HG03469 (cell line): ENCODE measurements around the gene BTG1.
"Not testable (repeated sequence)": the region's sequence is repeated elsewhere in the genome, so short reads cannot be mapped to it uniquely, and the experiment has no call there.

Experiments used
- ATAC-seq: cut with Tn5 transposase; IDR thresholded peaks from one replicate; pipeline ENCODE4 v1.9.1; 2021; ENCODE audit warnings: mild to moderate bottlenecking, moderate library complexity, moderate number of reproducible peaks; ENCODE audit not compliant: unreplicated experiment

Gene BTG1

DNA sequence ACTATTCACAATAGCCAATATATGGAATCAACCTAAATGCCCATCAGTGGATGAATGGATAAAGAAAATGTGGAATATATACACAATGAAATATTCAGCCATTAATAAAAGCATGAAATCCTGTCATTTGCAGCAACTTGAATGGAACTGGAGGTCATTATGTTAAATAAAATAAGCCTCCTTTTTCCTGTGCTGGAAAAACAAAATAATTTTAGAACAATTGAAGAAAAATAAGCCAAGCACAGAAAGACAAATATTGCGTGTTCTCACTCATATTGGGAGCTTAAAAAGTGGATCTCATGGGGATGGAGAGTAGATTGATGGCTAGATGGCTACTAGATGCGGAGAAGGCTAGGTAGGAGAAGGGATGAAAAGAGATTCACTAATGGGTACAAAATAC is 6.3 kb upstream of the BTG1 start:
- ATAC-seq: no peak

DNA sequence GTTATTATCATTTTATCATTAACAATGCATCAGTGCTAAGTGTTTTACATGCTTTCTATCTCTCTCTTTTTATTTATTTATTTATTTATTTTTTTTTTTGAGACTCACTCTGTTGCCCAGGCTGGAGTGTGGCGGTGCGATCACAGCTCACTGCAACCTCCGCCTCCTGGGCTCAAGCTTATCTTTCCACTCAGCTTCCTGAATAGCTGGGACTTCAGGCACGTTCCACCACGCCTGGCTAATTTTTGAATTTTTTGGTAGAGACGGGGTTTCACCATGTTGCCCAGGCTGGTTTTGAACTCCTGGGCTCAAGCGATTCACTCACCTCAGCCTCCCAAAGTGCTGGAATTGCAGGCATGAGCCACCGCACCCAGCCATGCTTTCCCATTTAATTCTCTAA is 3.9 kb upstream of the BTG1 start:
- ATAC-seq: no peak

DNA sequence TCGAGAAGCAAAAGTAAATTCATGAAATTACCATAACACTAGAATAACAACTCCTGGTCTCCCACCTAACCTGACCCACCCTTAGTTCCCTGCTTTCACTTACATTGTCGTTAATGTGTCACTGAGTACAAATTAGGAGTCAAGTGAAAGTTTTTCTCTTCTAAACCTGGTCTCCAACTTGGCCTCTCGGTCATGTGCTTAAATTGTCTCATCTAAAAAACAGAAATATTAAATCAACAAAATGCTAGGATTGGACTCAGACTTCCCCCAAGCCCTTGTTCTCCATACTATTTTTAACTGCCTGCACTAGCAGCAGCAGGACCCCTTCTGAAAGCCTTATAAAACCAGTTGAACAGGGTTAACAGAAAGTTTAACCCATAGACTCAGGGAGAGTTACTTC is 1.8 kb upstream of the BTG1 start:
- ATAC-seq: no peak

DNA sequence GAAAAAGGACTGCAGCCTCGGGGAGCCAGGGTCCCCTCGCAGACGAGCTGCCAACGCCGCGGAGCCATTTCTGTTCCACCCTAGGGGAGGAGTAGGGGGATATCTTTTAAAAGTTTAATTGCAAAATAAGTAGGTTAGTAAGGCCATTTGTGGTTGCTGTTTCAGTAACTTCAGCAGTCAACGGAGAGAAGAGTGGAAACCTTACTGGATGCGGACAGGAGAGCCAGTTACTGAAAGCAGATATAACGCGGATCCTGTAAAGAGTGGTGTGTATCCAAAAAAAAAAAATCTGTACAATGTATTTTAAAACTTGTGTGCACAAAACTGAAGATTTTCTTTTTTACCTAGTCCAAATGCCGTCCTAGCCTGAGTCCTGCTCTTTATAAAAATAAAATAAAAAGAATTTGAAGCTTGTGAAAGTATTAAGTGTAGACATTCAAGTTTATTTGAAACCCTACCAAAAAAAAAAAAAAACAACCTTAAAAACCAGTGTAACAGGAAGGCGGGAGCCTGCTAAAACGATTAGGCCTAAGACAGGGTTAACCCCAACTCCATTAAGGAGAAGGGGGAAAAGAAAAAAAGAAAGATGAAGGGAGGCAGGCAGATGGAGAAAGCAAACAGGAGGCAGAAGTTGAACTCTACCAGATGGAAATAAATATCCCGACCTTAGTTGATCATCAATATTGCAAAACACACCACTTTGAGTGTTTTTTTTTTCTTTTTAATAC is 1.0 kb upstream of the BTG1 start:
- no peak for ATAC-seq

DNA sequence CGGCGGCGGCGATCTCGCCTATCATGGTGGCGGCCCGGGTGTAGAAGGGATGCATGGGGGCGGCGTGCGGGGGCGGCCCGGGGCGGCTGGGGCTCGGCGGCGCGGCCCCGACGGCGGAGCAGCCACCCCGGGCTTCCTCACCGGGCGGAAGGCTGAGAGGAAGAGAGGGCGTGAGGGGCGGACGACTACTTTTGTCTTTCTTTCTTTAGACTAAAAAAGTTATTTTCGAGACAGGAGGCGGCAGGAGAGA is 240 bp downstream of the BTG1 start:
- no peak for ATAC-seq

DNA sequence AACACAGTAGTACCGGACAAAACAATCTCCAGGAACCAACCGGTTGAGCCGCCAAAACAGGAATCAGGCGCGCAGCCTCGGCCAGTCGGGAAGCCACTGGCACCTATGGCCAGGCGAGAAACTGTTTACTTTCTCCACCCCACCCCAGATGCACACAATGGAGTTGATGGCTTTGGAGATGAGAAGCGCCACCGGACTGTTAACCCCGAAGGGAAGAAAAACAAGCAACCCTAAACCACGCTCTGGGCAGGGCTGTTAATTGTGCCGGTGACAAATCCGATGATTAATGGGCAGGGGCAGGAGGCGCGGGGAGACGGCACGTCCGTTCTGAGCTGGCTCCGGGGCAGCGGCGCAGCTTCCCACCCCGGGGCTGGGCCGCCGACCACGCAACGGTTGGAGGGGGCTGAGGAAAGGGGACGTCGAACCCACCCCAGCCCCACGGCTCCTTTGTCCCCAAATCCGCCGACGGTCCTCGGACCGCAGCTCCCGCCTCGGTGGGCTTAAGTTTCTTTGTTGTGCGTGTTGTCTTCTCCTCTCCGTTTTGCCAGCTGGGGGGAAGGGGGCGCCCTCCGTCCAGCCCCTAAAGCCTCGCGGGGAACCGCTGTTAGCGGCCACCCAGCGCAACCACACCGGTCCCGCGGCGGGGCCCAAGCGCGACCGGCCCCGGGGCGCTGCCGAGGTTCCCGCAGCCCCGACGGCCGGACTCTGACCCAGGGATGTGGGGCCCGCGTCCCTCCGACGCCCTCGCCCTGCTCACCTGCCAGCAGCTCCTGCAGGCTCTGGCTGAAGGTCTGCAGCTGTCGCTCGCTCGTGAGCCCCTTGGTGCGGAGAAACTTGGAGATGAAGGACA is 790 bp downstream of the BTG1 start:
- ATAC-seq: no peak

DNA sequence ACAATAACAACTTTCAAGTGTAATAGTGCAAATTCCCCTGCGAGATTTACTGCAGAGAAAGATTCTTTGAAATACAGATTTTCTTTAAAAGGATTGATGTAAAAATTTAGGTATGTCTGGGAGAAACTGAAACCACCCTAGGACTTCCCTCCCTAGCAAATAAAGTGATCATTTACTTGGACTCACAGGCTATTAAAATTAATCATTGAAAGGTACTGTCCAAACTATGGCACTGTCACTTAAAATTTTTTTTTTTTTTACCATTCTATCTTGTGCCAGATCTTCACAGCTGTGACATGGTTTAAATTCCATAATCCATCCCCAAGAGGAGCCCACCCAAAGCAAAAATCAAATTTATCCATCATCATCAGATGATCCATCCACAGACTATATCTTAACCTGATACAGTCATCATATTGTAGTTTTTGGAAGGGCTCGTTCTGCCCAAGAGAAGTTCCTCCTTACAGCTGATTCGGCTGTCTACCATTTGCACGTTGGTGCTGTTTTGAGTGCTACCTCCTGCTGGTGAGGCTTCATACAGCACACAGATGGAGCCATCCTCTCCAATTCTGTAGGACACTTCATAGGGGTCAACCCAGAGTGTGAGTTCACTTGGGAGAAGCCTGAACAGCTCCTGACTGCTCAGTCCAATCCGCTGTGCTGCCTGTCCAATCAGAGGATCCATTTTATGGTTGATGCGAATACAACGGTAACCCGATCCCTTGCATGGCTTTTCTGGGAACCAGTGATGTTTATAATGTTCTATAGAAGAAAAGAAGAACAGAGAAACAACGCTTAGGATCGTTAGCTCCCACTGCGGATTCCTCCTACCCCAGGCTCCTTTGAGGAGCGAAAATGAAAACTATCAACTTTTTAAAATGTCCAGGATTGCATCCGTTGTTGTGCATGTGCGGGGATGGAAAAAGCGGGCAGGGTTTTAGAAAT is 1.7 kb downstream of the BTG1 start:
- peak; percentile 21 for ATAC-seq

DNA sequence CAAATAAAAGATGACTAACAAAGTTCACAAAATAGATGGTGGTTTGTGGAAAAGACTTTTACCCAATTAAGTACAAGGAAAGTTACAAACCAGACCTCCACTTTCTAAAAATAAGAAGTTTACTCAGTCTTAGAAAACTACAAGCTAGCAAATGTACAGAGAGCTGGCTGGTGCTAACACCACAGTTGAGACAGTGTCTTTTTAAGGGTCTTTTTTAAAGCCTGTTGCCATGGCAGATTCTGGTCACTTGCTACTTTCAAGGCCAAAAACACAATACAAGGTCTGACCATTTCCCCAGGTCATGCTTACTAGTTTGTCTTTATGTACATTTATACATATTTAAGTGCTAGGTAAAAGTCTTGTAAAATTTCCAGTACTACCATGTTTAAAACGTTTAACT is 2.4 kb downstream of the BTG1 start:
- ATAC-seq: no peak

DNA sequence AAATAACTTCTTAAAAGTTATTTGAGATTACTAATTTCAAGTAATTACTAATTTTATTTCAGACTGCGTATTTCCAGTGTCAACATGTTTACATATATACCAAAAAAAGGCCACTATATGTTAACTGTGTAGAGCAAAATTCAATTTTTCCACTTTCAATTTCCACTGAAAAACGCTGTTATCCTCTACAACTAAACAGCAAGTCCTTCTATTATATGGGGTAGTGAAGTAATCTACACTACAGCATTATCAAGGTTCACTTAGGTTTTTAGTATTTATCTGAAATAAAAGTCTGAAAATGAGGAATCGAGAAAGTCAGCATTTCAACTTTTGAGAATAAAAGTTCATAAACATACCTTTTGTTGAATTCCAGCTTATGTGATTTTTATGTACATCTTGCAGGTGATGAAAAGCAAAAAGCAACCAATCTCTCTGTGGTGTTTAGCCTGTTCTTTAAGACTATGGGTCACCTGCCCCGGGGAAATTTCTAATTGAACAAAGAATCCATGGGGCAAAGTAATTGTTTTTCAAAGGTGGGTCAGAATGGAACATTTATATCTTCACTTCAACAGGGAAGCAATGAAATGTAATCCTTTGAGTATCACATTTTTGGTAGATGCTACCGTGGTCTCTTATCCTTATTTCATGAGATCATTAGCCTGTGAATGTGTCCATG is 3.3 kb downstream of the BTG1 start:
- ATAC-seq: no peak

DNA sequence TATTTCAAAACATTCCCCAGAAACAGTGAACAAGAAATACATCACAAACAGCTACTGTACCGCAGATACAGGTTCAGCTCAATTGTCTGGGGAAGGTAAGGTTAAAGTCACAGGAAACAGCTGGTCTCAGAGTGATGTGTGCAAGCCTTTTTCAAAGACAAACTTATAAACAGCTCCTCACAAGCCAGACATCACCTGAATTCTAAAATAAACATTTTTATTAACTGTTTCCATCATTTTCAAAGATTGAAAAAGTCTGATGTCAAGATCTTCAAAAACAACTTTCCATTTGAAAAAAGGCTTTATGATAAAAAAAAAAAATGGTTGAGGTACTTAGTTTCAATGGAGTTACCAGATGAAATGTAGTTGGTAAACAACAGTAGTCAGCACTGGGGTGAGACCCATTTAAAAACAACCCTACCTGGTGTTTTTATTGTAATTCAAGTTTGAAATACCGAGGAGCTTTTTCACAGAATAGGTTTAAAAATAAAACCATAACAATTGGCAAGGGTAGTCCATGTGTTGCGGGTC is 4.0 kb downstream of the BTG1 start:
- ATAC-seq: no peak

DNA sequence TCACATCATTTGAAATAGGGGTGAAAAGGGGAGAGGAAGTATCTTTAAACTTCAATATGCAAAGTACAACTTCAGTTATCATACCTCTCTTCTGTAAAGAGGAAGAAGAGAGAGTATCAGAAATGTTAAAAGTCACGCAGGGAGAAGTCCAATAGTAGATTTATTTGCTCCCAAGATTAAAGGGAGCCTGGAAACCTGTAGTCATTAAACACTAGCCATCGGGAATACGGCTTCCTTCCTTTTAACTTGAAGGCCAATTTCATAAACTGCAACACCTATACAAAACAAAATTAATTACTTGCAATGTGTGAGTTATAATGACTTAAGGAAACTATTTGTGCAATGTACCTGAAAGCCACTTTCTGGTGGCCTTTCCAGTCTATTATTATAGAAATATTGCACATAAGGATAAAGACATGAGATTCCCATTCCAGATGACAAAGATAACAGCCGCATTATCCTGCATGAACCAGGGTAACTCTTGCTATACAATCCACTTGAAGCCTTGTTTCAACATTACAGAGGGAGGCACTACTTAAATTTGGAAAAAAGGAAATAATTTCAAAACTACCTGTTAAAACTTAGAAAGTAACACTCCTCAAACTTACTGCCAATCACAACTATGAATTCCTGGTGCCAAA is 4.6 kb downstream of the BTG1 start:
- no peak for ATAC-seq

DNA sequence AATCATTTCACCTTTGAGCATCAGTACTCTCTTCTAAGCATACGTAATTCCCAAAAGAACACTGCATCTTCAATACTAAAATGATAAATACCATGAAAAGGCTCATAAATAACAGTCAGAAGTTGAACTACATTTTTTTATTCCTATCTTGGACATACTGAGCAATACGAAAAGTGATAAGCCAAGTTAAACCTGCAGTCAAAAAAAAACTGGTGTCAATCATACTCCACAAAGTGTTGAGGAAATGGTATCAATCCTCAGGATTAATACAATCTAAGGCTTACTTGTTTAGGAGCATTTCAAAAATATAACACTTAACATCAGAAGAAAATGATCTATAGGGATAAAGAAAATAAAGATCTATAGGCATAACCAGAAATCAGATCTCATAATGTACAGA is 5.5 kb downstream of the BTG1 start:
- no peak for ATAC-seq

DNA sequence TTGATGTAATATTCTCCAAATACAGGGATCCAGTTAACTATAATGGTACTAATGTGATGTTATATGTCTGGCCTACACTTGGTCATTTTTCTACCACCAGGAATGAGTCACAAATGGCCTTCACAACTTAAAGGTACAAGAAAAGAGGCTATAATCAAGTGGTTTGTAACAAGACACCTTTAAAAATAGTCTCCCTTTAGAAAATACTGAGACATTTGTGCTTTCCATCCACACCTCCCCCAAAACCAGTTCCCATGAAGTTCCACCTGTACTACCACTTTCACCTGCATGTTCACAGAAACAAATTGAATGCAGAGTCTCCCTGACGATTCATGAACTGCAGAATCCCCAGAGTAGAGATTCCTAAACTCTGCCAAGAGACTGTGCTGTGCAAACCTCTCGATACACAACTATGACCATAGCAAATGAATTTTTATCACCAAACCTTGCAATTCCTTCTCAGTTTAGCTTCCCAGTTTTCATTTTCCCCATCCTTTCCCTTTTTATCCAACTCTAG is 6.0 kb downstream of the BTG1 start:
- ATAC-seq: no peak

DNA sequence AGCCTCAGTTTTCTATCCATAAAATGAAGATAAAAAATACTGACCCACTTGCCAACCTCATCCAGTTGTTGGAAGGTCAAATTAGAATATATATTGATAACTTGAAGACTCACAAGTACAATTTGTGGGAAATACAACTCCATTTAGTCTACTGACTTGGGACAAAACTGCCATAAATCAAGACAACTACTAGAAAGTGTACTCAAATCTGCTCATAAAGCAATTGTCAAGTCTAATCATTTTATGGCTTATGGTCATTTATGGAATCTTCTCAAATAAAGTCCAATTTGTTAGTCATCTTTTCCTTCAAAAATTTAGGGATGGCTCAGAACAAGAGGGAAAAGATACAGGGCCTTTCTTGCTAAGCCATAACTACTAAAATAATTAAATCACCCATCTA is 7.0 kb downstream of the BTG1 start:
- ATAC-seq: no peak

DNA sequence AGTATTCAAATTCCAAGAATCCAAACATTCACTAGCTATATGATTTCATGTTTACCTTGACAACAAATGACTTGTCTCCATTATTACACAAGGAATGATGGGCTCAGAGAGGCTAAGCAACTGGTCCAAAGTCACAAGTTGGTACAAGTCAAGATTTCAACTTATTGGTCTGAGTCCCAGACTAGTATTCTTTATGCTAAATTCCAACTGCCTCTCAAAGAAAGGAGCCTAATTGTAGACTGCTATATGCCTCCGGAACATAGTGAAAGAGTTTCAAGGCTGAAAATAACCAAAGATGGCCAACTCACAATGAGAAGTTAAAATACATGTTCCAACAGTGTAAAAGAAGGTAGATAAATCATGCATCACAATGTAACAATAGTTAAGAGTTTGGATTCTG is 7.5 kb downstream of the BTG1 start:
- ATAC-seq: no peak

DNA sequence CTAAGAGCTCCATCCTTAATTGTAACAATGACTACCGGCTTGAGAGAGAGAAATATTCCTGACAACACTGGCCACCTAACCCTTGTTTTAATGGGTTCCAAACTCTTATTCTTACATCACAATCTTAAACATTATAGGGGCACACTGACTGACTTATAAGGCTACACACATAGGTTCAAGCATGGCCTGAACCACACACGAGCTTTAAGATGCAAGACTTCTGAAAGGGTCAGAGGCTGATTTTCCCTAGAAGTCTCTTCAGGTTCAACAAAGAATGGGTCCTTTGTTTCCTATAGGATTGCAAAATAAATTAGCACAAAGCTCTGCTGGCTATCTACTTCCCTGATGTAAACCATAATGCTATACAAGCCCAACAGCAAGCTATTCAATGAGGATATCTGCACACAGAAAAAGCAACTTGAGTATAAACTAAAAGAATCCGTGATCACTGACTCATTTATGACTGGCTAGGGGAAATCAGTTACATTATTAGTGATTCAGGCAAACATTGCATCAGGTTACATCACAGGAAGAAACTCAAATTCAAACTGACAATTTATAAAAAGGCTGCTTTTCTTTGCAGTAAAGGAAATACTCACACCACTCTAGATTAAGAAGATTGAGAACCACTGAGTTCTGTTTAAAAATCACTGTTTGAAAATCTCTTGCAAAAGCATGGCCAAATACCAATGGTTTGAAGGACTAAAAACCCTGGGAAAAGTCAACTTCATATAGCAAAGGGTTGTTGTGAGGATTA is 8.5 kb downstream of the BTG1 start:
- no peak for ATAC-seq

DNA sequence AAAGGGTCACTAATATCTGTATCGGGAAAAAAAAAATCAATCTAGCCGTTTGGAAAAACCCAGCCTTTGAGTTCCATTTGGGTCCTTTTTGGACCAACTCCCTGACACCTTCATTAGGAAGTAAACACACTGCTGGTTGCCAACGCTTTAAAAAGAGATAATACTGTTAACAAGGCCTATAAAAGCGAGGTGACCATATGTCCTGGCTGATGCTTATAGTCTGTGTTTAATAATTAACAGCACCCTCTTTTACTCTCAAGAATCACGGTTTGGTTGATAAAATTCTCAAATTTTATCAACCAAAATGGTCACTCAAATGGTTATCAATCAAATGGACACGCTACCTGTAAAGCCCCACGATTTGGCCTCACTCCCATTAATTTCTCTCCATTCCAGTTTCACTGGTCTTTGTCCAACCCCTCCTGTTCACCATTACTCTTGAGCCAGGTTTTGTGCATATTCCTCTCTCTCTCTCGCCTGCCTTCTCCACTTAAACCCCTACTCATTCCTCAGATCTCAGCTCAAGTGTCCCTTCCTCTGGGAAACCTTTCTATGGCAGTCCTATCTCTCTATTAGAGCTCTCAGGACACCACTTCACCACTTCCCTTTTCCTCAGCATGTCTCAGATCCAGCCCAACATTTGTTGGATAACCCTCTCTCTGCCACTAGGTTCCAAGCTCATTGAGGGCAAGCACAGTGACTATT is 9.5 kb downstream of the BTG1 start:
- ATAC-seq: no peak

DNA sequence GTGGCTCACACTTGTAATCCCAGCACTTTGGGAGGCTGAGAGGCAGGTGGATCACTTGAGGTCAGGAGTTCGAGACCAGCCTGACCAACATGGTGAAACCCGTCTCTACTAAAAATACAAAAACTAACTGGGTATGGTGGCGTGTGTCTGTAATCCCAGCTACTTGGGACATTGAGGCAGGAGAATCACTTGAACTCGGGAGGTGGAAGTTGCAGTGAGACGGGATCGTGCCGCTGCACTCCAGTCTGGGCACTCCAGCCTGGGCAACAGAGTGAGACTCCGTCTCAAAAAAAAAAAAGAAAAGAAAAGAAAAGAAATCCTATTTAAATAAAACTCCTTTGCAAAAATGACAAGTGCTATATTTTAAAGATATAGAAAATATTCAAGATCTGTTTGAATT is 10.1 kb downstream of the BTG1 start:
- not testable (repeated sequence) for ATAC-seq
